GM18861 (cell line): ENCODE data around the gene CRACR2A.
A peak's percentile ranks its signal among the peaks of the same experiment; 100 is the strongest.

ENCODE experiments used
- ATAC-seq: cut with Tn5 transposase; IDR thresholded peaks from one replicate; pipeline ENCODE4 v1.9.1; 2021; ENCODE audit not compliant: unreplicated experiment

CRACR2A gene

GRCh38 chr12:3752096-3752709, 706 bp downstream of the CRACR2A start:
- ATAC-seq, result peak; percentile 58

GRCh38 chr12:3751151-3752095, 1.5 kb downstream of the CRACR2A start:
- no peak for ATAC-seq

DNA sequence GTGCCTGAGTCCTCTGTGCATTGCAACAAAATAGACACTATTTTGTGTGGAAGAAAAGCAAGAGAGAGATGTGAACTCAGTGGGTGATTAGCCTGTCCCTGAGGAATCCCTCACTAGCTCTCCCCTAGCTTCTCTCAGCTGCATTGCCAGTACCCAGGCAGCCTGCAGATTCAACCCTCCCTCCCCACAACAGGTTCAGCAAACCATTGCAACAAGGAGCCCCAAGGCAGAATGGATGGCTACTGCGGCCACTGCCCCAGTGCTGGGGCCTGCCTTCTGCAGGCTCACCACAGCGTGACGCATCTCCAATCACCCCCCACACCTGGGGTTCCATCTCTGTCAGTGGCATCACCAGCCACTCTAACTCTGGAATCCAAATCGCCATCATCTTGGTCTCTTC, 2.3 kb downstream of the CRACR2A start:
- no peak for ATAC-seq

DNA sequence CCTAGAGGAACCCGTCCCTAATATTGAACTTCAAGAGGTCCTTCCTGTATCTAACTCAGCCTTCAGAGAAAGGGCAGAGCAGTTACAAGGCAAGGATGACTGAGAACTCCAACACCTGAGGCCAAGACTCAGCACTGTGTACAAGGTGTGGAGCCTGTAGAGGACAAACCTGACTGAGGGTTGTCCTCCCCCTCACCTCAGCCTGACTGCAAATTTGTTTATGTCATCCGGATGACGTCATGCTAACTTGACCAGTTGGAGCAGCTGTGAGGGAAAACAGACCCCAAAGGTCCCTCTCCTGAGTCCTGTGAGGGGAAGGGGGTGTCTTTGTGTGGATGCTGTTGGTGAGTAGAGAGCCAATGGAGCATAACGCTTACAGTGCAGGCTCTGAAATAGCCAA, 4.3 kb downstream of the CRACR2A start:
- ATAC-seq, result no peak

DNA sequence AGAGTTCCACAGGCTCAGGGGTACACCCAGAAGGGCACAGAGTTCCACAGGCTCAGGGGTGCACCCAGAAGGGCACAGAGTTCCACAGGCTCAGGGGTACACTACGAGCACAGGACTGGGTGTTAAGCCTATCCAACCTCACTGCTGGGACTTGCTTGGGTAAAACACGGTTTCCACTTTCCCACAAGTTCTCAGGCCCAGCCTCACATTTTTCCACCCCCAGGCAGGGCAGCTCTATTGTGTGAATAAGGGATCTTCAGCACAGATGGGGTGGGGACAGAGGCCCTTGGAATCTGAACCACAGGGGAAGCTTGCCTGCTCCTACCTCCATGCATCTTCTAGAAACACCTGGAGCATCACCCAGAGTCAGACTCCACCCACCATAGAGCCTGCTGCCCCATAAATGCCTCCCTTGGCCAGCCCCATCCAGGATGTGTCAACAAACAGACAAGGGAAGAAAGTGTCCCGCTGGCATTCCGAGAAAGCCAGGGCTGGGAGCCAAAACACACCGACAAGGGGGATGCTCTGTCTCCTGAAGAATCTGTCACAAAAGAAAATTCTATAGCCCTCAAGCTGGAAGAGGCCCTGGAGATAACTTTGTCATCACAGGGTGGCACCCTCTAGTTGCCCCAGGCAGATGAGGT, 4.8 kb downstream of the CRACR2A start:
- no peak for ATAC-seq

GRCh38 chr12:3747543-3747942, 5.4 kb downstream of the CRACR2A start:
- no peak for ATAC-seq

- ATAC-seq, result no peak
Measured at GRCh38 chr12:3746758-3747157, 6.2 kb downstream of the CRACR2A start.

GRCh38 chr12:3745152-3745551, 7.8 kb downstream of the CRACR2A start:
- no peak for ATAC-seq

DNA sequence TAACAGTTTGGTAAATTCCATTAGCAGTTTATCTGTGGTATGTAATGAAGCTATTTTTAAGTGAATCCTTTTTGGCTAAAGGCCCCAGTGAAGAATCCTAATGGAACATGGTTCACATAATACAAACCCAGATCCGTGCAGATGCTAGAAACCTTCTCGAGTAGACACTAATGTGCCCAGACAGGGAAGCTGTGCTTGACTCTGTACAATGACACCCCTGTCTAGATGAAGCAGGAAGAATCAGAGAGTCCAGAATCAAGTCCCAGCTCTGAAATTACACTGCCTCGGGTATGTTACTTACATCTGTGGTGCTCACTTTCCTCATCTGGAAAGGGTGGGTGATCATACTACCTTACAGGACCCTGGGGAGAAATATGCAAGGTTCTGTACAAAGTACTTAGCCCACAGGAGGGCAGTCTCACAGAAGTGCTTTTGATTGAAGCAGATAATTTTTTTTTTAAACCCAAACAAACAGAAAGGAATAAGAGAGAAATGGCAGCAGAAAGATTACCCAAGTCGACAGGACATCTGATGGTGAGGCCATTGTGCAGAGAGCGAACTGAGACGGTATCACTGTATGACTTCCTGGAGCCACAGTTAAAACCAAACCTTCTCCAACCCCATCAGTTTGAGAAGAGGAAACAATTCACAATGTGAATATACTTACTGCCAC, 8.5 kb downstream of the CRACR2A start:
- peak; percentile 20 for ATAC-seq

- ATAC-seq, result peak; percentile 74
Measured at GRCh38 chr12:3743803-3744202, 9.1 kb downstream of the CRACR2A start.

DNA sequence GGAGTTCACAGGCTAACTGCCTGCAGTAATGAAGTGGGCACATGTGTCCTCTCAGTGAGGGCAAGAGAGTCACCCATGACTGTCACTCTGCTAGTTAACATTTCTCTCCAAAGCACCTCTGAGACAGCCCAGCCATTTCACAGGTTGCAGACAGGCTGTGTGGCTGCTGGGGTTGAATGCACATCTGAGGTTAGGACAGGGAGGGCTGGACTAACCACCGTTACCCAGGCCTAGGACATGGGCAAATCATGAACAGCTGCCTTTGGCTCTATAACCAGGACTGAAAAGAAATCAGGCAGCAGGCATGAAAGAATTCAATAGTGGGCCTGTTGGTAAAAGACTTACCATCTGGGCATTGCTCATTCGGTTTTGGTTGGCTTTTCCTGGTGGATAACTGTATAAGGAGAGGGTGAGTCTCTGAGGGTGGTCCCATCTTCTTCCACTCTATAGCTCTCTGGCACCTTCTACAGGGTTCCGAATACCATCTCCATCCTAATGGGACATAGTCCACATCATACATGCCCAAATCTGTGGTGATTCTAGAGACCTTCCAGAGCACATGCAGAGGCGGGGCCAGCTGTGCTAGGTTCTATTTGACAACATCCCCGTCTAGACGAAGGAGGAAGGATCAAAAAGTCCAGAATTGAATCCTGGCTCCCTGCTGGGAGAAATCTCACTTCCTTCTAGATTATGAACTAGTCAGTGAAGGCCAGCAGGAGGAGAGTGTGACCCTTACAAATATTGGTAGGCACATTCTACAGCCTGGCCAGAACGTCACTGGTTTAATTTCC, 10.8 kb downstream of the CRACR2A start:
- ATAC-seq, result no peak

DNA sequence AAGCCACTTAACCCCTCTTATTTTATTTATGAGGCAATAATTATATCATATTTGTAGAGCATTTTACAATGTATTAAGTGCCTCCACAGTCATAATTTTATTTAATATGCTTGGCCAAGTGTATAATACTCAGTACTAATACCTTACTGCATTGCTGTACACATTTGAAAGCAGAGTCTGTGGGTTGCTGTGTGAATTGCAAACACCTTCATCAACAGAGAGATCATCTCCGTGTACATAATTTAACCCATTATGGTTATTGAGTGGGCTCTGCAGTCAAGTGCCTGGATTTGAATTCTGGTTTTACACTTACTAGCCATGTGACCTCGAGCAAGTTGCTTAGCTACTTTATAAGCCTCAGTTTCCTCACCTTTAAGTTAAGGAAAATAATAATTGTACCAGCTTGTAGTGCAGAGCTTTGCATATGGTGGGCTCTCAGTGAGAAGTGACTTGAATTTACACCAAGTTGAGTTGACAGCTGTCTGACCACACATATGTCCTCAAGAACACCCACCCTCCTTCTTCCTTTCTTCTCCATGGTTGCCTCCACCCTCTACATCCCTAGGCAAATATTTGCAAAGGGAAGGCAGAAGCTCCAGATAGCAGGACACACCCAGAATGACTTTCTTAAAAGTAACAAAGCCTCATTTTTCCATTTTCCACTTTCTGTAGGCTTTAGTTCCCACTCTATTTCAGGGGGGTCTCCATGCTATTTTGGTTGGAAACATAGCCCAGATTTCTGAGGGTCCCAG, 12.3 kb downstream of the CRACR2A start:
- no peak for ATAC-seq

GRCh38 chr12:3735432-3735831, 17.5 kb downstream of the CRACR2A start:
- ATAC-seq, result no peak

DNA sequence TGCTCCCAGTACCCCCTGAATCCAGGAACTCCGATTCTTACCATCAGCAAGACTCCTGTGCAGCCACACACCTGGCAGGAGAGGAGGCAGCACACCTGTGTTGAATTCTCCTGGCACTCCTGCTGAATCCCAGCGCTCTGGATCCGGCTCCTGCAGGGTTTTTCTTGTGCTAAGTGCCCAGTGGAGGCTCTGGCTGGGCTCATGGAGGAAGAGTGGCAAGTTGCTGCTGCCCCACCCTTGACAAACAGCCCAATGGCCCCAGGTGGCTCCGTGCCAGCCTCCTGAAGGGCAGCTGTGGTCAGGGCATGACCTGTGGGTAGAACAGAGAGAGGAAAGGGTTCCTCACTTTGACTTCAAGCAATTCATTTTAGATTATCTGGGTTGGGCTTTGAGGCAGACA, 20.0 kb downstream of the CRACR2A start:
- ATAC-seq, result no peak

DNA sequence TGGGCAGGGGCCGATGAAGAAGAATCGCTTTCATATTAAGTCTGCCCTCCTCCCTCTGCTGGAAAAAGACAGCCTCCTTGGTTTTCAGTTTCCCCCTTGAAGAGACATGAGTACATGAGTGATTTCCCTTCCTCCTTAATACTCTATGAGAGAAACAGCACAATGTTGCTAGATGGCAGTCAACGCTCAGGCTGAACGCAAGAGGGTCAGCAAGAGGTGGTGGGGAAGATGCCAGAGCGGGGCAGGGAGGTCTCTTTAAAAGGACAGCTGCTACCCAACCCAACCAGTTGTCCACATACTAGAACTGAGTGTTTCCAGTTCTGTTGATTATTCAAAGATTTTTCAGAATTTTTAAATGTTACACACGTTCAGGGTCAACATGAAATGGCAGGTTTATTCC, 22.8 kb downstream of the CRACR2A start:
- ATAC-seq, result no peak

DNA sequence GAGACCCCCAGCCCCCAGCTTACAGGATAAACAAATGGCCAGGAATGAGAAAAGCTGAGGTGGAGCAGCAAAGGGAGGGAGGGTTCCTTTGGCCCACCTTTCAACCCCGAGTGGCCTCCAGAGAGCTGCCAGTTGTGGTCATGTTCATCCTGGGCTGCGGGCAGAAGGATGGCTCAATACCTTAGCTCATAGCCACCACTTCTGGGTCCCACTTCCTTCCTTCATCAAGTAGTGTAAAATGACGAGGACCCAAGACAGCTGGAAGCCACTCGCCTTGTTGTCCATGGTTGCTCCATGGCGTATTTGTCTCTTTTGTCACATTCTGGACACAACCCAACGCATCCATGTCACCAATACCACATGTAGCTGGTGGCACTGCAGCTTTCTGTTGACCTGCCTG, 24.2 kb downstream of the CRACR2A start:
- ATAC-seq, result peak; percentile 22

- ATAC-seq, result peak; percentile 82
Measured at GRCh38 chr12:3727877-3728632, 24.9 kb downstream of the CRACR2A start.

GRCh38 chr12:3727354-3727753, 25.6 kb downstream of the CRACR2A start:
- no peak for ATAC-seq

DNA sequence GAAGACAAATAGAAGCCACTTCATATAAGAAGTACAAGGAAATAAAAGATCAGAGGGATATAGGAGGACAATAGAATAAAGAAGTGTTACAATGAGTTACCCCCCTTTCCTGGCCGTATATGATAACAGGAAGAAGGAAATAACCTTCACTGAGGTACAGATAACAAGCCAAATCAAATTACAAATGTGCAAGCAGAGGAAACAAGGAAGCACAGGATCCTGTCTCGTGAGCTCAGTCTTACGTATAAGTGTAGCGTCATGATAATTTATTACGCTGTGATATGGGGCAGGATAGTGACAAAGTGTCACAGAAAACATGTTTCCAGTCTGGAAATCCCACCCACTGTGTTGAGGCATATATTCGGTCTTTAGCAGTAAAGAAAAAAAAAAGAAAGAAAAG, 26.5 kb downstream of the CRACR2A start:
- ATAC-seq, result no peak
